RKO (cell line): ENCODE data around the gene ELOVL5.
"Not testable (repeated sequence)": the region's sequence is repeated elsewhere in the genome, so short reads cannot be mapped to it uniquely, and the experiment has no call there.

Experiments
- DNase-seq: peaks from one replicate; pipeline ENCODE4 v3.0.0-alpha.2; 2016; ENCODE audit warnings: low spot score

Gene ELOVL5

GRCh38 chr6:53348371-53349208 lies at the start of gene ELOVL5:
Gene ELOVL5 (minus strand): TSS chr6:53348950. CDS start chr6:53295699, 53,251 bp downstream.
- DNase-seq = no peak

GRCh38 chr6:53397283-53397682 lies 48.5 kb upstream of the ELOVL5 start:
- DNase-seq = no peak

- no peak for DNase-seq
These were observed 47.2 kb upstream of the ELOVL5 start for GRCh38 chr6:53395986-53396385.

- DNase-seq = no peak
These were observed 46.0 kb upstream of the ELOVL5 start for GRCh38 chr6:53394704-53395103.

- DNase-seq = no peak
These were observed 42.4 kb upstream of the ELOVL5 start for GRCh38 chr6:53391170-53391569.

- DNase-seq = no peak
These were observed 41.3 kb upstream of the ELOVL5 start for GRCh38 chr6:53390010-53390409.

GRCh38 chr6:53388615-53389014 lies 39.9 kb upstream of the ELOVL5 start:
- not testable (repeated sequence) for DNase-seq

- no peak for DNase-seq
These were observed 33.7 kb upstream of the ELOVL5 start for GRCh38 chr6:53382421-53382820.

GRCh38 chr6:53378208-53378607 lies 29.5 kb upstream of the ELOVL5 start:
- DNase-seq = no peak

GRCh38 chr6:53377793-53378192 lies 29.0 kb upstream of the ELOVL5 start:
- DNase-seq = no peak

- DNase-seq = no peak
These were observed 28.5 kb upstream of the ELOVL5 start for GRCh38 chr6:53377289-53377688.

- no peak for DNase-seq
These were observed 28.0 kb upstream of the ELOVL5 start for GRCh38 chr6:53376661-53377226.

- no peak for DNase-seq
These were observed 27.1 kb upstream of the ELOVL5 start for GRCh38 chr6:53375847-53376246.

- no peak for DNase-seq
These were observed 24.9 kb upstream of the ELOVL5 start for GRCh38 chr6:53373638-53374037.

GRCh38 chr6:53369876-53370515 lies 21.2 kb upstream of the ELOVL5 start:
- DNase-seq = no peak

- no peak for DNase-seq
These were observed 20.3 kb upstream of the ELOVL5 start for GRCh38 chr6:53369051-53369450.

GRCh38 chr6:53366128-53366641 lies 17.4 kb upstream of the ELOVL5 start:
- DNase-seq = no peak

- DNase-seq = no peak
These were observed 14.8 kb upstream of the ELOVL5 start for GRCh38 chr6:53363341-53364079.

- DNase-seq = no peak
These were observed 12.8 kb upstream of the ELOVL5 start for GRCh38 chr6:53361549-53362031.

- DNase-seq = peak; percentile 24
These were observed 11.6 kb upstream of the ELOVL5 start for GRCh38 chr6:53360093-53360912.

- no peak for DNase-seq
These were observed 11.0 kb upstream of the ELOVL5 start for GRCh38 chr6:53359843-53360092.
